Hematopoietic multipotent progenitor cell treated with erythropoietin and hydrocortisone succinate and interleukin-3 and kit ligand, for 4 days (in vitro differentiated cells): ENCODE data around the gene ZCCHC3.
"Not testable (repeated sequence)": the region's sequence is repeated elsewhere in the genome, so short reads cannot be mapped to it uniquely, and the experiment has no call there.

Source experiments
- DNase-seq: peaks from one replicate; pipeline ENCODE4 v3.0.0-alpha.2; 2015

ZCCHC3 gene, protein sequence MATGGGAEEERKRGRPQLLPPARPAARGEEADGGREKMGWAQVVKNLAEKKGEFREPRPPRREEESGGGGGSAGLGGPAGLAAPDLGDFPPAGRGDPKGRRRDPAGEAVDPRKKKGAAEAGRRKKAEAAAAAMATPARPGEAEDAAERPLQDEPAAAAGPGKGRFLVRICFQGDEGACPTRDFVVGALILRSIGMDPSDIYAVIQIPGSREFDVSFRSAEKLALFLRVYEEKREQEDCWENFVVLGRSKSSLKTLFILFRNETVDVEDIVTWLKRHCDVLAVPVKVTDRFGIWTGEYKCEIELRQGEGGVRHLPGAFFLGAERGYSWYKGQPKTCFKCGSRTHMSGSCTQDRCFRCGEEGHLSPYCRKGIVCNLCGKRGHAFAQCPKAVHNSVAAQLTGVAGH

DNA sequence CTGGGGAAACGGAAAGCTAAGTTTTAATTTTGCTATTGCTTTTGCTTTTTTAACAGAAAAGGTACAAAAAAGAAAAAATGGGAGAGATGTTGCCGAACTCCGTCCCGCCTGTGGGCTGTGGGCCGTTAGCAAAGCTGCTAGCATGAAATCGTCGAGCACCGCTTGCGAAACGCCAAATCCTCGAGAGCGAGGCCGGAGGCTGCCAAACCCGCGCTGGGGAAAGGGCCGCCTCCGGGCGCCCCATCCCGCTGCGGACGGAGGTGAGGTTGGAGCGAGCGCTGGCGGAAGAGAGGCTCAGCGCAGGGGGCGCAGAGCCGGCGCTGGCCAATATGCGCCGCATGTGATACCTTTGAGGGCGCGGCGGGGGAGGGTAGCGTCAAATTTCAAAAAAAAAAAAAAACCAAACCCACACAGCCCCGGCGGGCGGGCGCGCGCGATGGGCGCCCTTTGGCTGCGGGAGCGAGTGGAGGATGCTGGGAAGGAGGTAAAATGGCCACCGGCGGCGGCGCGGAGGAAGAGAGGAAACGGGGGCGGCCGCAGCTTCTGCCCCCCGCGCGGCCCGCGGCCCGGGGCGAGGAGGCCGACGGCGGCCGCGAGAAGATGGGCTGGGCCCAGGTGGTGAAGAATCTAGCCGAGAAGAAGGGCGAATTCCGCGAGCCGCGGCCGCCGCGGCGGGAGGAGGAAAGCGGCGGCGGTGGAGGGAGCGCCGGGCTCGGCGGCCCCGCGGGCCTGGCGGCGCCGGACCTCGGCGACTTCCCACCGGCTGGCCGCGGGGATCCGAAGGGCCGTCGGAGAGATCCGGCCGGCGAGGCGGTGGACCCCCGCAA, at the start of gene ZCCHC3:
Gene ZCCHC3, plus strand, starts transcription at position 473 of the 827 bp plus-strand sequence. Its CDS starts 17 bp downstream, at position 490.
- peak; percentile 97 for DNase-seq

DNA sequence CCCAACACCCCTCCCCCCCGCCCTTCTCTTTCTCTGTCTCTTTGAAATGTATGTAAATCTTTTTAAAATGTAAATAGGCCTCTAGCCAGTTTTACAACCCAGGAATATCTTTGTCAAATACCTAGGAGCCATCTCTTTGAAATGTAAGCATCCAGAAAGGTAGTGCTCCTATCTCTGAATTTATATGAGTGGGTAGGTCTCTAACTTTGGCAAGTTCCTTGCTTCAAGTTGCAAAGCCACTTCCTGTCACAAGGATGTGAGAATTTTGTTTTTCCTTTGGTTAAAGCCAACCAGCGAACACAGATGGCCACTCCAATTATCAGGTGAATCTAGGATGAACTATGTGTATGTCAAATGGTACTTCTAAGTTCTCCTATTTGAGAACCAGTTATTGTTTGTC, 46.0 kb upstream of the ZCCHC3 start:
- DNase-seq: peak; percentile 29

DNA sequence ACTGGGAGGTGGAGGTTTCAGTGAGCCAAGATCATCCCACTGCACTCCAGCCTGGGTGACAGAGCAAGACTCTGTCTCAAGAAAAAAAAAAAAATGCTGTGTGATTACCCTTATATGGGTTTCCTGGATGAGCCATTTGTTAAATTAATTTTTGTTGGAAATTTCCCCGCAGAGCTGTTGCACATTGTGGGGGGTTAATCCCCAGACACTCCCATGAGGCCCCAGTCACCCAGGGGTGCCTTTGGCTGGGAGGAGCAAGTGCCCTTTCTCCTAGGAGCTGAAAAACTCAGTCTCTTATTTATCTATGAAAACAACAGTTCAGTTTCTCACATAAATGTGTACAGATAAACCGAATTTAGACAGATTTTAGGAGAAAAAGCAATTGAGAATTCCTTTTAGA, 44.6 kb upstream of the ZCCHC3 start:
- no peak for DNase-seq

DNA sequence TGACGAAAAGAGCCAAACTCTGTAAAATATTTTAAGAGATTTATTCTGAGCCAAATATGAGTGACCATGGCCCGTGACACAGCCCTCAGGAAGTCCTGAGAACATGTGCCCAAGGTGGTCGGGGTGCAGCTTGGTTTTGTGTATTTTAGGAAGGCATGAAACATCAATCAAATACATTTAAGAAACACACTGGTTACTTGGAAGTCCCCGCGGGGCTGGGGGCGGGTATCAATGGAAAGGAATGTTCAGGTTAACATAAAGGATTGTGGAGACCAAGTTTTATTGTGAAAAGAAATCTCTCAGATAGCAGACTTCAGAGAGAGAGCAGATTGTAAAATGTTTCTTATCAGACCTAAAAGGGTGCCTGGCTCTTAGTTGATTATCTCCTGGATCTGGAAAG, 43.9 kb upstream of the ZCCHC3 start:
- DNase-seq: not testable (repeated sequence)

DNA sequence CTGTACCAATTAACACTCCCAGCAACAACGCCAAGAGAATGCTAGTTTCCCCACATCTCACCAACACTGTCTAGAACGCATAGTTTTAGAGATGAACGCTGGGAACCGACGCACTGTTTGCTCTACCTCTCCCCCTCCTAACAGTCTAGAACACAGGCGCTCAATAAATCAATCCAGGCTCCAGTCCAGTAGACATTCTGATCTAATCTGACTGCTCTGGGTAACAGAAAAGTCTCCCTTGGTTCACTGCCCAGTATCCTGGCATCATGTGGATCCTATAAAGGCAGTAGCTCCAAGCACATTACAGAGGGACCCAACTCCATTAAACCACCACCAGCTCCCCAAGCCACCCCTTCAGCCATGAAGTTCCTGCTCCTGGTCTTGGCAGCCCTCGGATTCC, 40.0 kb upstream of the ZCCHC3 start, which contains the start of gene DEFB132:
Gene DEFB132, plus strand, starts transcription at position 306 of the 400 bp plus-strand sequence. Its CDS starts 55 bp downstream, at position 361.
- no peak for DNase-seq

DNA sequence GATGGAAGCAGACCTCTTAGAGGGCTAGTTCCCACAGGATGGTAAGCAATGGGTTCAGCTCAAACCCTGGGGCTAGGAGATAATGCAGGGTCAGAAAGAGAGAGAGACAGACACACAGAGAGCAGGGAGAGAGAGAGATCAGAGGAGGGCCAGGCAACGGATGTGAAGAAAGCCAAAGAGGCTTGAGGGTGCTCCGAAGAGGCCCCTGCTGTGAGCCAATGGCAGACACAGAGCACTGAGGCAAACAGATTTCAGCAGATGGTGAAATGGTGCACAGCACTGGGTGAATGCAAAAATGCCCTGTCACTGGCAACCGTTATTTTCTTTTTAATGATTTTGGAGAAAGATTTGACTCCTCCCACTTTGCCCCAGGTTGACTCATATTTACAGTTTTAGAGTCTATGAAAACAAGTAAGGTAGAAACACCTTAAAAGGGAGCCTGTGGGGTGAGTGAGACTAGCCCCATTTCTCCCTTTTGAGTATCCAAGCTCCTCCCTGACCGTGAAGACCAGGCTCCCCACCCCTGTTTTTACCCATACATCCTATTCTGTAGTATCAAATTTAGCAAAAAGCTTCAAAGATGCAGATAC, 39.0 kb upstream of the ZCCHC3 start:
- no peak for DNase-seq

DNA sequence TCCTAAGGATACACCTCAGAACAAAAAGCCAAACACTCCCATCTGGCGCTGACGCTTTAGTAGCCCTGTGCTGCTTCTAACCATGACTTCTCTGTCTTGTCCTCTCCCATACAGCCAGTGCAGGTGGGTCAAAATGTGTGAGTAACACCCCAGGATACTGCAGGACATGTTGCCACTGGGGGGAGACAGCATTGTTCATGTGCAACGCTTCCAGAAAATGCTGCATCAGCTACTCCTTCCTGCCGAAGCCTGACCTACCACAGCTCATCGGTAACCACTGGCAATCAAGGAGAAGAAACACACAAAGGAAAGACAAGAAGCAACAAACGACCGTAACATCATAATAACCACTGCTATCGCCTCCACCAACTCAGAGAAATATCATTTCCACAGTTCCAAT, 38.4 kb upstream of the ZCCHC3 start:
- DNase-seq: peak; percentile 60

DNA sequence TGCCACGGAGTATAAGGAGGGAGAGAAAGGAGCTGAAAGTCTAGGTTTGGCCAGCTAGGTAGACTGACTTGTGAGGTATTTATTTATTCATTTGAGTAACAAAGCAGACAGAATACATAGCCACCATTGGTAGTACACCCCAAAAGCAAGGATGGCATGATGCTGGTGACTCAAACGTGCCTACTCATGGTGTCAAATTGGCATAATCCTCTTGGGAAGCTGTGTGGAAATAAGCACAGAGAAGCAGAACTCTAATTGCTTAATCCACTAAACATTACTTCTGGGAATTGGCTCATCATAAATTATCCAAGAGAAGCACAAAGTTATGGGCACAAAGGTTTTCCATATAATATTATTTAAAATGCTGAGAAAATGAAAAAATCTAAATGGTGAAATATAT, 37.4 kb upstream of the ZCCHC3 start:
- DNase-seq: no peak

DNA sequence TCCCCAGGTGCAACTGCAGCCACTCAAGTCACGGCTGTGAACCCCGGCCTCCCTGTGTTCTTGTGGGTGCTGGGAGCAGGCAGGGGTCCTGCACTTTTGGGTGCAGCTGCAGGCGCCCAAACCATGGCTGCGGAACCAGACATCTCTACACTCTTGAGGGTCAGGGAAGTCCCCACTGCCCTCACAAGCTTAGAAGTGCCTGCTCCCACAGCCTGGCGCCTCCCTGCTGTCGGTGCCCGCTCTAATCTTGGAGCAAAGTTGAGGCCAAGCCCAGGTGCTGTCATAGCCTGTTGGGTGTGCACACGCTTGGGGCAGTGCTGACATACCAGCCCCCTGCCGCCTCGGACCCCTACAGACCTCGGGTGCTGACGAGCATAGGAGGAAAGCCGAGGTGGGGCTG, 33.7 kb upstream of the ZCCHC3 start:
- no peak for DNase-seq

DNA sequence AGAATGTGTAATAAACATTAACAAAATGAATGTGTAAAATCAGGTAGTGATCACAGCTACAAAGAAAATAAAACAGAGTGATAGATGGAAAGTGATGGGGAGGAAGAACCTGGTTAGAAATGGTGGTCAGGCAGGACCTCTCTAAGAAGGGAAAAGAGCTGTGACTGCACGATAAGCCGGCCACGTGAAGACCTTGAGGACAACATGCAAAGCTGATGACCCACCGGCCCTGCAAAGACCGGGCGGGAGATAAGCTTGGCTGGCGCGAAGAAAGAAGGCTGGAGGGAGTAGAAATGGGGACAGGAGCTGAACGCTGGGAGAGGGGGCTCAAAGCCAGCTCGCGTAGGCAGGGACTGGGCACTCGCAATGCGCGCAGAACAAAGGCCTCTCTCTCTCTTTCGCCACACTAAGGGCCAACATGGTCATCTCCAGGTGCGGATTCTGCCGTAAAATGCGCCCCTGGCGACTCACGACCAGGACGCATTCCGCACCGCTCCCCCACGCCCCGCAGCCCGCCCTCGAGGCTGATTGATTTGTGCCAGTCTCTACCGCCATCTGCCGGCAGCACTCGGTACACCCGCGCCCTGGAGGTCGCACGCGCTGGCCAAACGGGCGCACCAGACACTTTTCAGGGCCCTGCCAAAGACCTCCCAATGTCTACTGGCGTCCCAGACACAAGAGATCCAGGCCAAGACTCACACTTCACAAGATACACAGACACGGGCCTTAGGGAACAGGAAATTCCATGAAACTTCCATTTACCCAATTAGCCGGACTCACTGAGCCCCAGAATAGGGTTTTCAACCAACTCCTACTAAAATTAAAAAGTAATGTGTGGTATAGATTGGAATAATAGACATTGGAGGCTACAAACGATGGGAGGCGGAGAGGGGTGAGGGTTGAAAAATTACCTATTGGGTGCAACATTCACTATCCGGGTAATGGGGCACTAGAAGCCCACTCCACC, 30.5 kb upstream of the ZCCHC3 start:
- DNase-seq: peak; percentile 94

DNA sequence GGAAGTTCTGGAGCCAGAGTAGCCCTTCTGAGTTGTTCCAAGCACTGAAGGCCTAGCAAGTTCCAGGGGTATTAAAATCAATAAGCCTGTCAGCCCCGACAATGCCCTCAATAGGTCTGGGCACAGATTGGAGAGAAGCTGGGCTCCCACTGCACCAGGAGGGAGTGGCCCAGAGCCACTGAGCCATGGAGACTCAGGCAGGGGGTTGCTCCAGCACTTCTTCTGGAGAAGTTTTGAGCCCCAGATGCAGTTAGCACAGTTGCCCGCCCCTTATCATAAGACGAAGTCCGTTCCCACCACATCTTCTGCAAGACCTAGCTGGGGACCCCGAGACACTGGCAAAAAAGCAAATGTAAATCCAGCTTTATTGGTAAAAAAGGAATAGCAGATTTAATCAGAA, 26.9 kb upstream of the ZCCHC3 start:
- no peak for DNase-seq

DNA sequence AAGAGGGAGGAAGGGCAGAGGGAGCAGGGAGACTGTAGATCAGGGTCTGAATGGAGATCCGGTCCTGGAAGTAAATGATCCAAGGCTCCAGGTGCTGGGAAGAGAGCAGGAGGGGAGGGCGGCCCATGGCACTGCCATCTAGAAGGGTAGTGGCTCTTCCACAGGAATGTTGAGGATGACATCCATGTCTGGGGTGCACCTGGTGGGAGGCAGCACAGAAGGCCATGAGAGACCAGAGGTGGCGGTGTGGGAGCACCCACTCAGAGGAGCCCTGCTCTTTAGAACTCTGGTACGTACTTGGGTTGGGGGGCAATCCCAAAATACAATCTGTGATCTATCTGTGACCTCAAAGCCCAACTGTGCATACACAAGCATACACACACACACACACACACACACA, 26.3 kb upstream of the ZCCHC3 start:
- DNase-seq: no peak

DNA sequence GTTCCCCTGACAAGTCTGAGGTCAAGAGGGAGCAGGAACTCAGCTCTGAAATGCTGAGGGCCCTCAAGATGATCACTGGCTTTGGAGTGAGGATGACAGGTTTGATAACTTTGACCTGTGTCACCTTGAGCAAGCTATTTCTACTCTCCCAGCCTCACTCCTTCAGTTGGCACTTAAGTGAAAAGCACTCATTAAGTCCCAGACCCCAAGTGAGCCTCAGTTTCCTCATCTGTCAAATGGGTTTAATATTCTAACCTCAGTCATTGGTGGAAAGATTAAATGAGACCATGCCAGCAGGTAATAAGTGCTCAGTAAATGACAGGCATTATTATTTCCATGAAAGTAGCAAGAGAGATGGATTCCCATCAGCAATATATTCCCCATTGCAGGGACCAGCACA, 25.8 kb upstream of the ZCCHC3 start:
- DNase-seq: no peak

DNA sequence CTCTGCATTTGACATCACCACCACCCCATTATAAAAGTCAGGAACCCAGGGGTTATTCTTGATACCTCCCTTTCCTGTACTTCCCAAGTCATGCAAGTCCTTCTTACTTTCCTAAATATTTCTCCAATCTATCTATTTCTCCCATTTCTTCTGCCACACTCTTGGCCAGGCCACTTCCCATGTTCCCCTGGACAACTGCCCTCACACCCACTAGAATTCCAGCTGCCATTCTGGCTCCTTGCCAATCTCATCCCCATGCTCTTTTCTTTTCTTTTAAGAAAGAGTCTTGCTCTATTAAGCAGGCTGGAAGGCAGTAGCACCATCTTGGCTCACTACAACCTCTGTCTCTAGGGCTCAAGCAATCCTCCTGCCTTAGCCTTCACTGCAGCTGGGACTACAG, 24.7 kb upstream of the ZCCHC3 start:
- no peak for DNase-seq

DNA sequence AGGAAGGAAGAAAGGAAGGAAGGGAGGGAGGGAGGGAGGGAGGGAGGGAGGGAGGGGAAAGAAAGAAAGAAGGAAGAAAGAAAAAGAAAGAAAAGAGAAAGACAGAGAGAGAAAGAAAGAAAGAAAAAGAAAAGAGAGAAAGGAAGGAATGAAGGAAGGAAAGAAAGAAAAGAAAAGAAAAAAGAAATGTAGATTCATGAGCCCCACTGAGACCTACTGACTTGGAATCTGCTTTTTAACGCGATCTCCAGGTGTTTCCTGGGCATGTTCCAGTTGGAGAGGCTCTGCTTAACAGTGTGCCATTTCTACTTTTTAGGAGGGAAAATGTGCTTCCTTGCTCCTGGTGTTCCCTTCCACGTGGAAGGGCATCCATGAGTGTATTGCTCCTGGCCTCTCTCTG, 23.5 kb upstream of the ZCCHC3 start:
- DNase-seq: no peak

DNA sequence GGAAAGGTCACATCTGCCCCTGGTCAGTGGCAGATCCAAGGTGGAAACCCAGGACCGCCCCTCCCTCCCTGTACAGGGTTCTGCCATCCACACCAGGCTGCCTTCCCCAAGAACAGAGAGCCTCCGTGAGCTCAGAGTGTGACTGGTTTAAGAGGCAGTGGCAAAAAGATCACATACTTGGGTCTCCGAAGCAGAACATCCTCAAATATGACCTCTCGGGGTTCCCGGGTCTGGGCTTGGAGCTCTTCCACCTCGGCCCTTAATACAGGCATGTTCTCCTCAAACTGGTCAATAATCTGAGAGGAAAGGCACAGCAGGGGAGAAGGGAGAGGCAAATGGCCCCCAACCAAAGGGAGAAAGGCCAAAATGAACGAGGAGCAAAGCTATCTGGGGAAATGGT, 21.6 kb upstream of the ZCCHC3 start:
- DNase-seq: no peak

DNA sequence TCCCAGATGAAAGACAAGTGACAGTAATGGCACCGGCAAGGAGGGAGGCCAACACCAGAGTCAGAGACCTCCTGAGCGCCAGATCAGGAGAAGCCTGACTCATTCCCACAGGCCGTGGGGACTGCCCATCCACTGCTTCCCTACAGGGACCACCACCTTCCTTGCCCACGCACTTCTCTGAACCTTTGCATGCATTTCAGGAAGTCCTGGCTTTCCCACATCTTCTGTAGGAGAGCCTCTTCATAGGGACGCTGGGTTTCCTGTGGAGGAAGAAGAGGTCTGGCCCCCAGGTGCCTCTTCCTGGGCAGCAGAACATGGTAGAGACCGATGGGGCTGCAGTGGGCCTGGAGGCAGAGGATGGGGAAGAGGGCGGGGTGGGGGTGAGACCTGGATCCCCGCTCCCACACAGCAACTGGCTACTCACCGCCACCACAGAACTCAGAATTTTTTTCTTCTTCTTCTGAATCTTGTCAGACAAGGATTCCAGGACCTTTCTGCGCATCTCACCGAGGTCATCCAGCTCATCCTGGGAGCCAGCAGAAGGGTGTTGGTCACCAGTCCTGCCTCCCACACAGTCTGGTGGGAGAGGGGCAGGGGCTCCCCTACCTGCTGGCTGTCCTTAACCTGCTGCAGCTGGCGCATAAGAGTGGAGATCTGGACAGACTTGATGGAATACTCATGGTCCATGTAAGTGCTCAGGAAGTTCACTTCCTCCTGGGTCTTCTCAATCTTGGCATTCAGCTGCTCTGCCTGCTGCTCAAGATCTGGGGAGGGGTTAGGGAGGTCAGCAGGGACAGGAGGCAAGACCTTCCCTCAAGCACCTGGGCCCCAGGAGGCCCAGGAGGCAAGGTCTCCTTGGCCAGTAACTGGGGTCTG, 20.5 kb upstream of the ZCCHC3 start:
- no peak for DNase-seq

DNA sequence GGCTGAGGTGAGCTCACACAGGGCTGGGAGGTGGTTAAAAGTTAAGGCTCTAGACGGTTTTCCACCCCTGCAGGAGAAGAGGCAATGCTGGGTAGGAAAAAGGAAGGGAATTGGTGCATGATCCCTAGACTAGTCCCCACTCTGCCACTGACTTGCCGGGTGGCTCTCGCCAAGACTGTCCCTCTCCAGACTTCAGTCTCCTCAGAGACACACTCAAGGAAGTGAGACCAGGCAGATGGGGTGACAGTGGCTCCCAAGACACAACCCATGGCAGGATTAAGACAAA, 19.9 kb upstream of the ZCCHC3 start:
- no peak for DNase-seq

DNA sequence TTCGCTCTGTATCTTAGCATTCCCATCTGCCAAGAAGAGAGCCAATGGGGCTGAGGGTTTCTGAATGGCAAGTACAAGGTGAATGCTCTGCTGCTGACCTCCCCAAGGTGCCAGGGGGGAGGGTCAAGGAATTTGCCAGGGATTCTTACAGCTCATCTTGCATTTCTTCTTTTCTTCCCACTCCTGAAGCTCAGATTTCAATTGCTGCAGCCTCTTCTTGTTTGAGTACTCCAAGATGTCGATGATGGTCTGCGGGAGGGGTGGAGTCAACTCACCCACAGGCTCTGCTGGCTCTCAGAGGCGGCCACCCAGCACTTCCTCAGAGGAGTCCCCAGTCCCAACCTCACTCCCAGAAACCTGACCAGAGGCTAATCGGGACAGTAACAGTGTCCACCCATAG, 19.2 kb upstream of the ZCCHC3 start:
- no peak for DNase-seq

DNA sequence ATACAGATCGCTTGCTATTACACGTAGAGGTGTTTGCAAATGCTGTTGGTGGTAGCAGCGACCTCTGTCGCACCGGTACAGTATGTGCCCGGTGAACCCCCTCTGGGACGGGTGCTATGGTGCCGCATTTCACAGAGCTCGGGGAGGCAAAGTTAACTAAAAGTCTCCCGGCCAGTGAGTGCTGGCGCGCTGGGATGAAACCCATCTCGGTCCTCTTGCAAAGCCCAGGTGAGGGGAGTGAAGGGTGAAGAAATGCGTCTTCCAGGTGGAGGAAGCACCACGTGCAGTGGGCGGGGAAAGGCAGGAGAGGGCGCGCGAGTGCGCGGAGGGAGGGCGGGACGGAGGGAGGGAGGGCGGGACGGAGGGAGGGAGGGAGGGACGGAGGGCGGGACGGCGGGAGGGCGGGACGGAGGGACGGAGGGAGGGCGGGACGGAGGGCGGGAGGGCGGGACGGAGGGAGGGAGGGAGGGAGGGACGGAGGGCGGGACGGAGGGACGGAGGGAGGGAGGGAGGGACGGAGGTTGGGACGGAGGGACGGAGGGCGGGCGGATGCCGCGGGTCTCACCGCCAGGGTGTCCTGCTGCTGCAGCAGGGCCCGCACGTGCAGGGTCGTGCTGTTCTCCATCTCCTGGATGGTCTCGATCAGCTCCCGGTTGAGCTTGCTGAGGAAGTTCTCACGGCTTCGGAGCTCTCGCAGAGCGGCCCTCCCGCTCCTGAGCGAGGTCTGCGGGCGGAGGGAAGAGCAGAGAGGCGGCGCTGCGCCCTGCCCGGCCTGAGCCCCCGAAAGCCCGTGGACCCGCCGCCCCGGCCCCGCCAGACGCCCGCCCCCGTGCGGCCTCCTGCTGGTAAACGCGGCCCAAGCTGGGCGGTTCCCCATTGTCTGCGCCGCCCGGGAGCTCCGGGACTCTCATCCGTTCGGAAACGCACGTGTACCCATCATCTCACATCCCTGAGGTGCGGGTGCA, 18.5 kb upstream of the ZCCHC3 start:
- no peak for DNase-seq
